GM19193 (cell line): Measurements from ENCODE around the gene CAMTA1.

Experiments
- POLR2A ChIP-seq: IDR thresholded peaks from 4 replicates; pipeline ENCODE4 v1.6.1; 2011; ENCODE audit not compliant: insufficient read depth, insufficient read length; ENCODE audit errors: extremely low read depth

Gene CAMTA1

GRCh38 chr1:6956488-6957159 lies 171.4 kb downstream of the CAMTA1 start:
- no peak for TF ChIP-seq POLR2A

GRCh38 chr1:6957341-6957740 lies 172.1 kb downstream of the CAMTA1 start:
- TF ChIP-seq POLR2A: no peak

GRCh38 chr1:6958407-6959030 lies 173.3 kb downstream of the CAMTA1 start:
- TF ChIP-seq POLR2A: no peak

- TF ChIP-seq POLR2A: no peak
Observed at GRCh38 chr1:6959491-6959890, 174.2 kb downstream of the CAMTA1 start.

- no peak for TF ChIP-seq POLR2A
Observed at GRCh38 chr1:6960291-6960811, 175.1 kb downstream of the CAMTA1 start.

- TF ChIP-seq POLR2A: no peak
Observed at GRCh38 chr1:6960860-6961259, 175.6 kb downstream of the CAMTA1 start.

GRCh38 chr1:6961289-6961688 lies 176.0 kb downstream of the CAMTA1 start:
- TF ChIP-seq POLR2A: no peak

- TF ChIP-seq POLR2A: no peak
Observed at GRCh38 chr1:6961905-6962477, 176.7 kb downstream of the CAMTA1 start.

- TF ChIP-seq POLR2A: no peak
Observed at GRCh38 chr1:6962478-6962995, 177.3 kb downstream of the CAMTA1 start.

- no peak for TF ChIP-seq POLR2A
Observed at GRCh38 chr1:6962996-6963911, 178.0 kb downstream of the CAMTA1 start.

- TF ChIP-seq POLR2A: no peak
Observed at GRCh38 chr1:6963912-6964307, 178.7 kb downstream of the CAMTA1 start.

- no peak for TF ChIP-seq POLR2A
Observed at GRCh38 chr1:6965083-6965934, 180.1 kb downstream of the CAMTA1 start.

- no peak for TF ChIP-seq POLR2A
Observed at GRCh38 chr1:6965935-6966241, 180.6 kb downstream of the CAMTA1 start.

GRCh38 chr1:6966326-6966725 lies 181.1 kb downstream of the CAMTA1 start:
- TF ChIP-seq POLR2A: no peak
